Hematopoietic multipotent progenitor cell treated with erythropoietin and hydrocortisone succinate and interleukin-3 and kit ligand, for 15 days (in vitro differentiated cells): ENCODE data around the gene UNCX.

Source experiments
- DNase-seq: peaks from one replicate; pipeline ENCODE4 v3.0.0-alpha.2; 2015; ENCODE audit warnings: low spot score

UNCX gene

GRCh38 chr7:1243964-1244416, 11.3 kb downstream of the UNCX start:
- DNase-seq = no peak

- no peak for DNase-seq
These were observed 12.2 kb downstream of the UNCX start for GRCh38 chr7:1244700-1245523.

GRCh38 chr7:1245524-1246050, 12.9 kb downstream of the UNCX start:
- DNase-seq = no peak

GRCh38 chr7:1246160-1246870, 13.6 kb downstream of the UNCX start:
- DNase-seq = no peak

GRCh38 chr7:1246871-1247526, 14.3 kb downstream of the UNCX start:
- no peak for DNase-seq

GRCh38 chr7:1247527-1248041, 14.9 kb downstream of the UNCX start:
- no peak for DNase-seq

GRCh38 chr7:1248143-1248915, 15.7 kb downstream of the UNCX start:
- no peak for DNase-seq

GRCh38 chr7:1248916-1249581, 16.4 kb downstream of the UNCX start:
- DNase-seq = no peak

- no peak for DNase-seq
These were observed 17.1 kb downstream of the UNCX start for GRCh38 chr7:1249731-1250130.

- DNase-seq = no peak
These were observed 18.2 kb downstream of the UNCX start for GRCh38 chr7:1250901-1251300.

GRCh38 chr7:1251796-1252539, 19.3 kb downstream of the UNCX start:
- no peak for DNase-seq

- DNase-seq = no peak
These were observed 19.9 kb downstream of the UNCX start for GRCh38 chr7:1252540-1253090.

- DNase-seq = no peak
These were observed 21.1 kb downstream of the UNCX start for GRCh38 chr7:1253681-1254181.

GRCh38 chr7:1254281-1255079, 21.8 kb downstream of the UNCX start:
- DNase-seq = no peak

GRCh38 chr7:1255080-1255816, 22.6 kb downstream of the UNCX start:
- DNase-seq = no peak

- no peak for DNase-seq
These were observed 23.2 kb downstream of the UNCX start for GRCh38 chr7:1255817-1256340.

GRCh38 chr7:1256621-1257020, 23.9 kb downstream of the UNCX start:
- no peak for DNase-seq

- DNase-seq = no peak
These were observed 24.5 kb downstream of the UNCX start for GRCh38 chr7:1257221-1257620.
